GM19193 (cell line): ENCODE results near the gene EPHB2.

Source experiments
- POLR2A ChIP-seq: IDR thresholded peaks from 4 replicates; pipeline ENCODE4 v1.6.1; 2011; ENCODE audit not compliant: insufficient read depth, insufficient read length; ENCODE audit errors: extremely low read depth

EPHB2 gene

GRCh38 chr1:22914156-22914555 is 203.5 kb downstream of the EPHB2 start:
- no peak for TF ChIP-seq POLR2A

GRCh38 chr1:22914633-22915217 is 204.1 kb downstream of the EPHB2 start:
- no peak for TF ChIP-seq POLR2A

- no peak for TF ChIP-seq POLR2A
Observed at GRCh38 chr1:22915231-22915630, 204.6 kb downstream of the EPHB2 start.

- TF ChIP-seq POLR2A = no peak
Observed at GRCh38 chr1:22915816-22916470, 205.3 kb downstream of the EPHB2 start.

- TF ChIP-seq POLR2A = no peak
Observed at GRCh38 chr1:22916471-22916820, 205.8 kb downstream of the EPHB2 start.

GRCh38 chr1:22917989-22918388 is 207.3 kb downstream of the EPHB2 start:
- TF ChIP-seq POLR2A = no peak

GRCh38 chr1:22918644-22919043 is 208.0 kb downstream of the EPHB2 start:
- no peak for TF ChIP-seq POLR2A

GRCh38 chr1:22919341-22920025 is 208.8 kb downstream of the EPHB2 start:
- TF ChIP-seq POLR2A = no peak

GRCh38 chr1:22920026-22920733 is 209.5 kb downstream of the EPHB2 start:
- no peak for TF ChIP-seq POLR2A

GRCh38 chr1:22920734-22921451 is 210.3 kb downstream of the EPHB2 start:
- no peak for TF ChIP-seq POLR2A

GRCh38 chr1:22921452-22922126 is 210.9 kb downstream of the EPHB2 start:
- no peak for TF ChIP-seq POLR2A

- TF ChIP-seq POLR2A = no peak
Observed at GRCh38 chr1:22922640-22923039, 212.0 kb downstream of the EPHB2 start.

- no peak for TF ChIP-seq POLR2A
Observed at GRCh38 chr1:22925111-22925510, 214.5 kb downstream of the EPHB2 start.

GRCh38 chr1:22930240-22930912 is 219.7 kb downstream of the EPHB2 start:
- TF ChIP-seq POLR2A = no peak
